Measurements from ENCODE around the gene KIAA0513.

KIAA0513 gene

DNA sequence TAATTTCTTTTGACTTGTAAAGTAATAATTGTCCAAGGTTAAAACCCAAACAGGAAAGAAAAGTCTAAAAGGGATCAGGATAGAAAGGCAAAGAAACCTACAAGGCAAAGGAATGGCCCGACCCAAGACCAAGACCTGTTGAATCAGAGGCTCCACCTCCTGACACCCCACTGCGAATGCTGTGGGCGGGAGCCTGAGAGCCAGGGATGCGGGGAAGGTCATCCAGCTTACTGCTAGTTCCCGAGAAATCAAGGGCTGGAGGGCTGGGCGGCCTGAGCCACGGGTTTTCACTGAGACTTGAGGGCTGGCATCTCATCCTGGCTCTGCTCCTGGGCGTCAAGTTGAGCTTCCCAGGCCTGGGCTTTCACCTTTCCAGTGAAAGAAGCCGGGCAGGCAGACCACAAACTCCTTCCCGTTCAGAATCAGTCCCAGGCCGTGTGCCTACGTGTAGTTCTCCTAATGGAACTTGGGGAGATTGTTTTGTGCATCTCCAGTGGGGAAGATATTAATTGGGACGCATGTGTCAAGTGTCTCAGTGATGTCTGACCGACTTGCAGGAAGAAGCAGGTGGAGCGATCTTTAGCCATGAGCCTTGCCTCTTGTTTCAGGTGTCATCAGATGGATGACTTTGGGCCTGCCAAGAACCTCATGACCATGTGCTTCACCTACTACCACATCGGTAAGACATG, 47.8 kb downstream of the KIAA0513 start:
- DNase-seq: no peak
- Mint-ChIP-seq H3K4me1 (peaks cover 26% of the 10 kb centered on the region), H3K36me3 (ENCODE audit: low read depth) (peaks cover 19% of the 10 kb centered on the region), H3K4me3 (no peak overlapping the region), H3K9me3 (no peaks in the 10 kb centered on the region), H3K27ac (no peak overlapping the region), H3K27me3 (ENCODE audit: low read depth, poor library complexity) (peaks cover 11% of the 10 kb centered on the region)
- TF ChIP-seq, protein P1, sequence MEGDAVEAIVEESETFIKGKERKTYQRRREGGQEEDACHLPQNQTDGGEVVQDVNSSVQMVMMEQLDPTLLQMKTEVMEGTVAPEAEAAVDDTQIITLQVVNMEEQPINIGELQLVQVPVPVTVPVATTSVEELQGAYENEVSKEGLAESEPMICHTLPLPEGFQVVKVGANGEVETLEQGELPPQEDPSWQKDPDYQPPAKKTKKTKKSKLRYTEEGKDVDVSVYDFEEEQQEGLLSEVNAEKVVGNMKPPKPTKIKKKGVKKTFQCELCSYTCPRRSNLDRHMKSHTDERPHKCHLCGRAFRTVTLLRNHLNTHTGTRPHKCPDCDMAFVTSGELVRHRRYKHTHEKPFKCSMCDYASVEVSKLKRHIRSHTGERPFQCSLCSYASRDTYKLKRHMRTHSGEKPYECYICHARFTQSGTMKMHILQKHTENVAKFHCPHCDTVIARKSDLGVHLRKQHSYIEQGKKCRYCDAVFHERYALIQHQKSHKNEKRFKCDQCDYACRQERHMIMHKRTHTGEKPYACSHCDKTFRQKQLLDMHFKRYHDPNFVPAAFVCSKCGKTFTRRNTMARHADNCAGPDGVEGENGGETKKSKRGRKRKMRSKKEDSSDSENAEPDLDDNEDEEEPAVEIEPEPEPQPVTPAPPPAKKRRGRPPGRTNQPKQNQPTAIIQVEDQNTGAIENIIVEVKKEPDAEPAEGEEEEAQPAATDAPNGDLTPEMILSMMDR (IDR thresholded peaks at IDR 0.05): no peak

DNA sequence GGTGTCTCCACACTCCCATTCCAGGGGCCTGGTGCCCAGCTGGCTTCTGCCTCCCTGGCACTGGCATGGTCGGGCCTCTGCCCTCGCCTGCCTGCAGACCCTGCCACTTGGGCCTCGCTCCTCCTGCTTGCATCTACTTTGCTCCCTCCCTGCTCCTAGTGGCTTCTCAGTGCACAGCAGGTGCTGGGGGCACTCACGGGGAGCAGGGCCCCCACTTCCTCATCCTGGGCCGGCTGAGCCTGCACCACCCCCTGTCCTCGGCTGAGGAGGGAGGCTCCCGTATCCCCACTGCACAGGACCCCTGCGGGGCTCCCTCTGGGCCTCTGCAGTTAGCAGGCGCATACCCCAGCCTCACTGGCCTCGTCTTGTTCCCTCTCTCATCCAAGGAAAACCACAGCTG, 49.4 kb downstream of the KIAA0513 start:
- H3K9me3 Mint-ChIP-seq: no peaks in the 10 kb centered on the region
- TF ChIP-seq, protein P1 (IDR thresholded peaks at IDR 0.05): no peak
- peaks cover 17% of the 10 kb centered on the region for H3K27me3 Mint-ChIP-seq (ENCODE audit: low read depth, poor library complexity)
- H3K27ac Mint-ChIP-seq: no peak overlapping the region
- no peak for DNase-seq
- H3K36me3 Mint-ChIP-seq (ENCODE audit: low read depth): peaks cover 19% of the 10 kb centered on the region
- H3K4me1 Mint-ChIP-seq: peaks cover 35% of the 10 kb centered on the region
- H3K4me3 Mint-ChIP-seq: no peak overlapping the region

DNA sequence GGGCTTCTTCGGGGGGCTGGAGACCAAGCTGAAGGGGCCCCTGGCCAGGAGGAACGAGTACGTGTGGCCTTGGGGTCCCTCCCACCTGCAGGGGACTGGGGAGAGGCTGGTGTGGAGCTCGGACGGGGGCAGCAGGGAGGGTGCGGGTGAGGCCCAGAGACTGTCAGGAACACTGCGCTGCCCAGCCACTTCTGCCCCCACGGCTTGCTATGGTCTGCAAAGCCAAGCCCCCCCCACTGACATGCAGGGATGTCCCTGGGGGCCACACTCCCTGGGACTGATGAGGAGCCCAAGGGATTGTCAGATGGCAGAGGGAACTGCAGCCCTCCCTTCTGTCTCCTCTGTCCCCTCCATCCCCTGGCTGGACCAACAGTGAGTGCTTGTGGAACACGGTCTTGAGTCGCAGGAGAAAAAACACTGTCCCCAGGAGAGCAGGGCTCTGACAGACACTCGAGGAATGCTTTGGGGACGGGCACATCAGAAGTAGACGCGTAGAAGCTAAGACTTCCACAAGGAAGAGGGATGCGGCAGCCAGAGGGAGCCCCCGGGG, 50.1 kb downstream of the KIAA0513 start:
- DNase-seq: no peak
- Mint-ChIP-seq H3K4me1 (peaks cover 39% of the 10 kb centered on the region), H3K9me3 (no peaks in the 10 kb centered on the region), H3K4me3 (no peak overlapping the region), H3K27ac (no peak overlapping the region), H3K36me3 (ENCODE audit: low read depth) (peaks cover 19% of the 10 kb centered on the region), H3K27me3 (ENCODE audit: low read depth, poor library complexity) (peaks cover 23% of the 10 kb centered on the region)
- TF ChIP-seq, protein P1 (IDR thresholded peaks at IDR 0.05): no peak

DNA sequence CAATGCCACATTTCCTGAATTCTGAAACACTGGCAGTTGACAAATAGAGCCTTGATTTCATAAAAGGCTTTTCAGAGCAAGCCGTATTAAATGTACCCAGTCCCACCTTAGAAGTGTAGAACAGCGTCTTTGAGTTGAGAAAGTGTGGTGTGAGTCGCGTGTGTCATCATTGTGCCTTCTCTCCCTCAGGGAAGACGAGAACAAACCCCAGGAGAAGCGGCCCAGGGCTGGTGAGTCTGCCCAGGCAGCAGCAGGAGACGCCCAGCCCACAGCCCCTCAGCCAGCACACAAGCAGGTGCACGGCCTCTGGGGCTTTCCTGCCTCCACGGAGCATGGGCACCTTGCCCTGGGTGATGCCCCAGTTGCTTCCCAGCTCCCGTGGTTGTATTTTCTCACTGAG, 50.6 kb downstream of the KIAA0513 start:
- TF ChIP-seq, protein P1 (IDR thresholded peaks at IDR 0.05): no peak
- Mint-ChIP-seq H3K9me3 (no peaks in the 10 kb centered on the region), H3K4me1 (peaks cover 39% of the 10 kb centered on the region), H3K27me3 (ENCODE audit: low read depth, poor library complexity) (peaks cover 29% of the 10 kb centered on the region), H3K4me3 (no peak overlapping the region), H3K27ac (no peak overlapping the region), H3K36me3 (ENCODE audit: low read depth) (peaks cover 19% of the 10 kb centered on the region)
- no peak for DNase-seq

DNA sequence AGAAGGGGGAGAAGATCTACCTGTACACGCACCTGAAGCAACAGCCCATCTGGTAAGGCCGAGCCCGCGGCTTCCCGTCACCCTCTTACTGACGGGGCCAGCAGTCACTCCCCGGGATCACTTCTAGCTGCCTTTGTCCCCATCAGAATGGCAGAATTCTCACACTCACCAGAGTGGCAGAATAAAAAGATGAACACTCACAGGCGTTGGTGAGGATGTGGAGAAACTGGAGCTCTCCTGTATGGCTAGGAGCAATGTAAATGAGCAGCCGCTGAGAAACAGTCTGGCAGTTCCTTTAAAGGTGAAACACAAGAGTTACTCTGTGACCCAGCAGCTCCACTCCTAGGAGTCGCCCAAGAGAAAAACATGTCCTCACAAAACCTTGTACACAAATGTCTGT, 51.4 kb downstream of the KIAA0513 start:
- Mint-ChIP-seq H3K27ac (no peak overlapping the region), H3K27me3 (ENCODE audit: low read depth, poor library complexity) (peaks cover 35% of the 10 kb centered on the region), H3K9me3 (no peaks in the 10 kb centered on the region), H3K4me1 (peaks cover 45% of the 10 kb centered on the region), H3K4me3 (no peak overlapping the region), H3K36me3 (ENCODE audit: low read depth) (peaks cover 19% of the 10 kb centered on the region)
- DNase-seq: no peak
- TF ChIP-seq, protein P1 (IDR thresholded peaks at IDR 0.05): no peak

All from nephron progenitor cell (in vitro differentiated cells).